ENCODE results near the gene CD55.

The CD55 gene

GRCh38 chr1:207282496-207283380 lies 38.7 kb upstream of the CD55 start:
- peak overlapping the region; percentile 51 for H3K4me2 ChIP-seq (ENCODE audit: low read length)
- peak overlapping the region; percentile 32; the same call in 1 of the 2 replicates for H3K27ac ChIP-seq (ENCODE audit: low read depth, low read length)
- no peak for TF ChIP-seq EZH2phosphoT487 (IDR thresholded peaks at IDR 0.05; ENCODE audit: borderline replicate concordance, low read length)
- TF ChIP-seq CTCF (IDR thresholded peaks at IDR 0.05; ENCODE audit: low read depth, low read length, poor library complexity, severe bottlenecking) = no peak

GRCh38 chr1:207283421-207283820 lies 38.1 kb upstream of the CD55 start:
- H3K4me3 ChIP-seq (ENCODE audit: low read length) = no peak overlapping the region
- no peaks in the 10 kb centered on the region for H3K36me3 ChIP-seq (ENCODE audit: control insufficient read depth, low read length)
- no peaks in the 10 kb centered on the region for H3K9me3 ChIP-seq (ENCODE audit: control insufficient read depth, insufficient read depth, low read length)
- H3K27ac ChIP-seq (ENCODE audit: low read depth, low read length) = no peak overlapping the region
- peaks cover 34% of the 10 kb centered on the region for H3K4me1 ChIP-seq (ENCODE audit: control insufficient read depth, low read length)
- no peaks in the 10 kb centered on the region for H3K27me3 ChIP-seq (ENCODE audit: control insufficient read depth, low read length)
- H3K79me2 ChIP-seq (ENCODE audit: control insufficient read depth, low read length) = no peaks in the 10 kb centered on the region
- H3F3A ChIP-seq (ENCODE audit: control insufficient read depth, insufficient read depth) = no peaks in the 10 kb centered on the region
- TF ChIP-seq EZH2phosphoT487 (IDR thresholded peaks at IDR 0.05; ENCODE audit: borderline replicate concordance, low read length) = no peak
- TF ChIP-seq CTCF (IDR thresholded peaks at IDR 0.05; ENCODE audit: low read depth, low read length, poor library complexity, severe bottlenecking) = no peak
- no peaks in the 10 kb centered on the region for H4K20me1 ChIP-seq (ENCODE audit: control insufficient read depth, insufficient read depth, low read depth, low read length)
- no peaks in the 10 kb centered on the region for H3K9me2 ChIP-seq (replicated peaks; ENCODE audit: control insufficient read depth, low read length)
- no peak overlapping the region for H3K4me2 ChIP-seq (ENCODE audit: low read length)

More at GRCh38 chr1:207282496-207283380, 38.7 kb upstream of the CD55 start:
- Histone ChIP-seq H3K9me3 (ENCODE audit: control insufficient read depth, insufficient read depth, low read length) (no peaks in the 10 kb centered on the region), H3K4me3 (ENCODE audit: low read length) (peak overlapping the region; percentile 30), H3F3A (ENCODE audit: control insufficient read depth, insufficient read depth) (no peaks in the 10 kb centered on the region), H3K9me2 (replicated peaks; ENCODE audit: control insufficient read depth, low read length) (no peaks in the 10 kb centered on the region), H3K79me2 (ENCODE audit: control insufficient read depth, low read length) (no peaks in the 10 kb centered on the region), H4K20me1 (ENCODE audit: control insufficient read depth, insufficient read depth, low read depth, low read length) (no peaks in the 10 kb centered on the region), H3K36me3 (ENCODE audit: control insufficient read depth, low read length) (no peaks in the 10 kb centered on the region), H3K4me1 (ENCODE audit: control insufficient read depth, low read length) (peaks cover 34% of the 10 kb centered on the region), H3K27me3 (ENCODE audit: control insufficient read depth, low read length) (no peaks in the 10 kb centered on the region)

GRCh38 chr1:207284209-207284897 lies 37.1 kb upstream of the CD55 start:
- no peak overlapping the region for H3K27ac ChIP-seq (ENCODE audit: low read depth, low read length)
- no peaks in the 10 kb centered on the region for H4K20me1 ChIP-seq (ENCODE audit: control insufficient read depth, insufficient read depth, low read depth, low read length)
- H3K4me1 ChIP-seq (ENCODE audit: control insufficient read depth, low read length) = peaks cover 34% of the 10 kb centered on the region
- no peaks in the 10 kb centered on the region for H3F3A ChIP-seq (ENCODE audit: control insufficient read depth, insufficient read depth)
- no peaks in the 10 kb centered on the region for H3K9me2 ChIP-seq (replicated peaks; ENCODE audit: control insufficient read depth, low read length)
- H3K4me2 ChIP-seq (ENCODE audit: low read length) = no peak overlapping the region
- no peak for TF ChIP-seq EZH2phosphoT487 (IDR thresholded peaks at IDR 0.05; ENCODE audit: borderline replicate concordance, low read length)
- no peaks in the 10 kb centered on the region for H3K9me3 ChIP-seq (ENCODE audit: control insufficient read depth, insufficient read depth, low read length)
- H3K27me3 ChIP-seq (ENCODE audit: control insufficient read depth, low read length) = no peaks in the 10 kb centered on the region
- no peak overlapping the region for H3K4me3 ChIP-seq (ENCODE audit: low read length)
- no peaks in the 10 kb centered on the region for H3K36me3 ChIP-seq (ENCODE audit: control insufficient read depth, low read length)
- H3K79me2 ChIP-seq (ENCODE audit: control insufficient read depth, low read length) = no peaks in the 10 kb centered on the region
